Upper lobe of left lung (tissue), 6 donors: ENCODE results near the gene PANK3. TPM values are rescaled to one million over a fixed set of nuclear protein-coding genes. Genes with fewer than 3 reads are reported as not detected.
"Not testable (repeated sequence)": the region's sequence is repeated elsewhere in the genome, so short reads cannot be mapped to it uniquely, and the experiment has no call there.

Experiments used
- ATAC-seq, 2 donors: fragments of 200-7000 bp; cut with Tn5 transposase; one replicate each; pipeline ENCODE4 v1.9.1; 2022; ENCODE audit warnings: mild to moderate bottlenecking in 2 of 2, moderate library complexity in 2 of 2; ENCODE audit not compliant: low FRiP score in 2 of 2
- DNase-seq, 2 donors: peaks; one replicate each; pipeline ENCODE4 v3.0.0-alpha.2; 2019 to 2020
- H3K27ac ChIP-seq, 4 donors: fragments of 200-600 bp; sonication (generic); one replicate each; pipeline ENCODE4 v1.5.1; 2016 to 2019
- H3K27me3 ChIP-seq, 4 donors: fragments of 200-600 bp; sonication (generic); one replicate each; pipeline ENCODE4 v1.5.1; 2017 to 2019
- H3K36me3 ChIP-seq, 4 donors: fragments of 200-600 bp; sonication (generic); one replicate each; pipeline ENCODE4 v1.5.1; 2016 to 2019
- H3K4me1 ChIP-seq, 4 donors: fragments of 200-600 bp; sonication (generic); one replicate each; pipeline ENCODE4 v1.5.1; 2018 to 2019
- H3K4me3 ChIP-seq, 4 donors: fragments of 200-600 bp; sonication (generic); one replicate each; pipeline ENCODE4 v1.5.1; 2017 to 2019; ENCODE audit warnings: mild to moderate bottlenecking in 2 of 4, moderate library complexity in 1 of 4
- H3K9me3 ChIP-seq, 4 donors: fragments of 200-600 bp; sonication (generic); one replicate each; pipeline ENCODE4 v1.5.1; 2018 to 2019
- CTCF ChIP-seq, 6 experiments: fragments of 450-650 bp in 4 of 6; fragments of 200-600 bp in 2 of 6; sonication (generic) in 2 of 6; IDR thresholded peaks; one replicate each; pipeline ENCODE4 v1.5.1; 2016 to 2019; ENCODE audit warnings: antibody characterized with exemption in 6 of 6
- EP300 ChIP-seq, 4 donors: sonication (generic); formaldehyde crosslinking; IDR thresholded peaks; one replicate each; pipeline ENCODE4 v1.5.1; 2017; ENCODE audit warnings: antibody characterized with exemption in 4 of 4, control low read depth in 2 of 4
- POLR2A ChIP-seq, 4 donors: fragments of 450-650 bp; IDR thresholded peaks; one replicate each; pipeline ENCODE4 v1.5.1; 2016 to 2017; ENCODE audit warnings: antibody characterized with exemption in 4 of 4, mild to moderate bottlenecking in 2 of 4
- POLR2AphosphoS5 ChIP-seq, 2 donors: sonication (generic); formaldehyde crosslinking; IDR thresholded peaks; one replicate each; pipeline ENCODE4 v1.5.1; 2017; ENCODE audit warnings: antibody characterized with exemption in 2 of 2
- WGBS, 2 donors: methylation state at CpG; one replicate each; pipeline ENCODE4 v1.1.5; 2017 to 2018; 5-methylcytosine and 5-hydroxymethylcytosine counted together
- total RNA-seq, 6 donors: library from RNA; depleted of rRNA in 4 of 6; stranded (reverse); fragments of >200 nt in 4 of 6; gene quantifications; one replicate each; pipeline versions ENCODE4 v1.1.0 to v1.2.1, GENCODE V29; 2016 to 2021
- donor health status: DM: no; HTN: no; CAD: no; lungs with moderate emphysema.
- donor health status: DM: no; HTN: yes; CAD: no; lungs with severe emphysema.

Gene PANK3
- total RNA-seq, 6 donors from 2014 or later = 11.5 to 59.2 (median 38.6) TPM

GRCh38 chr5:168590666-168591065 lies 11.5 kb upstream of the PANK3 start:
- H3K27ac ChIP-seq = no peak overlapping the region
- H3K4me3 ChIP-seq = no peak overlapping the region
- H3K27me3 ChIP-seq = no peaks in the 10 kb centered on the region
- H3K36me3 ChIP-seq = no peaks in the 10 kb centered on the region
- no peak for DNase-seq
- WGBS, 2 donors = 91 to 97% methylated on average over 3 of the region's 3 CpGs
- no peak for TF ChIP-seq EP300 (IDR thresholded peaks at IDR 0.05)
- no peak for ATAC-seq
- H3K4me1 ChIP-seq = no peaks in the 10 kb centered on the region
- no peaks in the 10 kb centered on the region for H3K9me3 ChIP-seq

GRCh38 chr5:168587987-168588386 lies 8.8 kb upstream of the PANK3 start:
- no peak for TF ChIP-seq POLR2AphosphoS5 (IDR thresholded peaks at IDR 0.05)
- no peak for TF ChIP-seq CTCF (IDR thresholded peaks at IDR 0.05)
- TF ChIP-seq EP300 (IDR thresholded peaks at IDR 0.05) = no peak
- no peak for TF ChIP-seq POLR2A (IDR thresholded peaks at IDR 0.05)
- no peaks in the 10 kb centered on the region for H3K4me1 ChIP-seq
- H3K9me3 ChIP-seq = no peaks in the 10 kb centered on the region
- DNase-seq (no peak), ATAC-seq (no peak)
- no peak overlapping the region for H3K4me3 ChIP-seq
- H3K36me3 ChIP-seq = no peaks in the 10 kb centered on the region
- H3K27ac ChIP-seq = no peak overlapping the region
- WGBS, 2 donors = 93 to 94% methylated on average over 5 of the region's 5 CpGs
- H3K27me3 ChIP-seq = no peaks in the 10 kb centered on the region

GRCh38 chr5:168585119-168585856 lies 6.1 kb upstream of the PANK3 start:
- TF ChIP-seq CTCF (IDR thresholded peaks at IDR 0.05) (no peak), POLR2AphosphoS5 (IDR thresholded peaks at IDR 0.05) (no peak), POLR2A (IDR thresholded peaks at IDR 0.05) (no peak), EP300 (IDR thresholded peaks at IDR 0.05) (no peak)
- no peak for ATAC-seq

GRCh38 chr5:168583742-168584482 lies 4.7 kb upstream of the PANK3 start:
- Histone ChIP-seq H3K4me3 (no peak overlapping the region), H3K27me3 (no peaks in the 10 kb centered on the region), H3K9me3 (no peaks in the 10 kb centered on the region), H3K36me3 (no peaks in the 10 kb centered on the region), H3K27ac (no peak overlapping the region), H3K4me1 (peaks cover 0 to 6% (median 5%) of the 10 kb centered on the region in 4 donors)
- DNase-seq (no peak), ATAC-seq (no peak)
- TF ChIP-seq POLR2AphosphoS5 (IDR thresholded peaks at IDR 0.05) (no peak), POLR2A (IDR thresholded peaks at IDR 0.05) (no peak), CTCF (IDR thresholded peaks at IDR 0.05) (no peak), EP300 (IDR thresholded peaks at IDR 0.05) (no peak)
- whole genome bisulfite sequencing, 2 donors = 58 to 61% methylated on average over 2 of the region's 2 CpGs

More at GRCh38 chr5:168585119-168585856, 6.1 kb upstream of the PANK3 start:
- Histone ChIP-seq H3K27ac (no peak overlapping the region), H3K4me1 (peaks cover 0 to 3% (median under 1%) of the 10 kb centered on the region in 4 donors), H3K27me3 (no peaks in the 10 kb centered on the region), H3K4me3 (no peak overlapping the region), H3K36me3 (no peaks in the 10 kb centered on the region), H3K9me3 (no peaks in the 10 kb centered on the region)
- WGBS, 2 donors = 69% methylated on average over 5 of the region's 5 CpGs
- no peak for DNase-seq

GRCh38 chr5:168580814-168581469 lies 1.8 kb upstream of the PANK3 start:
- not testable (repeated sequence) for H3K4me3 ChIP-seq, ATAC-seq, H3K9me3 ChIP-seq, H3K27me3 ChIP-seq, DNase-seq, H3K36me3 ChIP-seq, H3K27ac ChIP-seq
- 91 to 95% methylated on average over 7 of the region's 7 CpGs for WGBS, 2 donors
- H3K4me1 ChIP-seq = peaks cover 17 to 29% (median 25%) of the 10 kb centered on the region in 4 donors
